HG02973 (cell line): ENCODE data around the gene IGFBP1.

Experiments used
- ATAC-seq: cut with Tn5 transposase; IDR thresholded peaks from one replicate; pipeline ENCODE4 v1.9.1; 2021; ENCODE audit warnings: moderate library complexity; ENCODE audit not compliant: unreplicated experiment

The IGFBP1 gene

GRCh38 chr7:45880433-45880860, 7.8 kb upstream of the IGFBP1 start:
- ATAC-seq: no peak

GRCh38 chr7:45881280-45881758, 7.0 kb upstream of the IGFBP1 start:
- ATAC-seq: no peak

- no peak for ATAC-seq
These were observed 6.4 kb upstream of the IGFBP1 start for GRCh38 chr7:45881759-45882464.

GRCh38 chr7:45882465-45882810, 5.8 kb upstream of the IGFBP1 start:
- ATAC-seq: no peak

GRCh38 chr7:45884136-45884535, 4.2 kb upstream of the IGFBP1 start:
- ATAC-seq: no peak

- no peak for ATAC-seq
These were observed 2.9 kb upstream of the IGFBP1 start for GRCh38 chr7:45885264-45885882.

GRCh38 chr7:45886931-45887667, 1.2 kb upstream of the IGFBP1 start:
- ATAC-seq: no peak

GRCh38 chr7:45888993-45889366, 692 bp downstream of the IGFBP1 start:
- ATAC-seq: no peak

GRCh38 chr7:45889367-45890067, 1.2 kb downstream of the IGFBP1 start:
- ATAC-seq: no peak

- no peak for ATAC-seq
These were observed 2.0 kb downstream of the IGFBP1 start for GRCh38 chr7:45890125-45890901.

GRCh38 chr7:45890902-45891461, 2.7 kb downstream of the IGFBP1 start:
- no peak for ATAC-seq

GRCh38 chr7:45891462-45892402, 3.4 kb downstream of the IGFBP1 start:
- ATAC-seq: no peak

- no peak for ATAC-seq
These were observed 4.2 kb downstream of the IGFBP1 start for GRCh38 chr7:45892407-45893035.

- no peak for ATAC-seq
These were observed 5.2 kb downstream of the IGFBP1 start for GRCh38 chr7:45893374-45893995.

GRCh38 chr7:45893996-45894664, 5.8 kb downstream of the IGFBP1 start:
- no peak for ATAC-seq

- ATAC-seq: no peak
These were observed 6.4 kb downstream of the IGFBP1 start for GRCh38 chr7:45894665-45895062.

- no peak for ATAC-seq
These were observed 8.9 kb downstream of the IGFBP1 start for GRCh38 chr7:45897042-45897690.
